Cardiac ventricle fibroblast (primary cell): Measurements from ENCODE around the gene ZNF575. TPM values are rescaled to one million over a fixed set of nuclear protein-coding genes. Genes with fewer than 3 reads are reported as not detected.

Experiments used
- total RNA-seq: library from RNA; depleted of rRNA; stranded (reverse); fragments of >200 nt; gene quantifications from 2 replicates; pipeline ENCODE4 v1.2.3, GENCODE V29; 2015

Gene ZNF575, protein sequence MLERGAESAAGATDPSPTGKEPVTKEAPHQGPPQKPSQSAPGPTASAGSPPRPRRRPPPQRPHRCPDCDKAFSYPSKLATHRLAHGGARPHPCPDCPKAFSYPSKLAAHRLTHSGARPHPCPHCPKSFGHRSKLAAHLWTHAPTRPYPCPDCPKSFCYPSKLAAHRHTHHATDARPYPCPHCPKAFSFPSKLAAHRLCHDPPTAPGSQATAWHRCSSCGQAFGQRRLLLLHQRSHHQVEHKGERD
- 0.15 and 0.25 TPM in 2 replicates for total RNA-seq

GRCh38 chr19:43532962-43533545 is at the start of gene ZNF575:
ZNF575 (plus strand) TSS chr19:43533188; CDS start chr19:43534423, 1,235 bp downstream.

GRCh38 chr19:43504426-43505185 is 28.4 kb upstream of the ZNF575 start, which contains the start of gene PHLDB3:
PHLDB3 (minus strand) TSS chr19:43504746; CDS start chr19:43504118, 628 bp downstream.

DNA sequence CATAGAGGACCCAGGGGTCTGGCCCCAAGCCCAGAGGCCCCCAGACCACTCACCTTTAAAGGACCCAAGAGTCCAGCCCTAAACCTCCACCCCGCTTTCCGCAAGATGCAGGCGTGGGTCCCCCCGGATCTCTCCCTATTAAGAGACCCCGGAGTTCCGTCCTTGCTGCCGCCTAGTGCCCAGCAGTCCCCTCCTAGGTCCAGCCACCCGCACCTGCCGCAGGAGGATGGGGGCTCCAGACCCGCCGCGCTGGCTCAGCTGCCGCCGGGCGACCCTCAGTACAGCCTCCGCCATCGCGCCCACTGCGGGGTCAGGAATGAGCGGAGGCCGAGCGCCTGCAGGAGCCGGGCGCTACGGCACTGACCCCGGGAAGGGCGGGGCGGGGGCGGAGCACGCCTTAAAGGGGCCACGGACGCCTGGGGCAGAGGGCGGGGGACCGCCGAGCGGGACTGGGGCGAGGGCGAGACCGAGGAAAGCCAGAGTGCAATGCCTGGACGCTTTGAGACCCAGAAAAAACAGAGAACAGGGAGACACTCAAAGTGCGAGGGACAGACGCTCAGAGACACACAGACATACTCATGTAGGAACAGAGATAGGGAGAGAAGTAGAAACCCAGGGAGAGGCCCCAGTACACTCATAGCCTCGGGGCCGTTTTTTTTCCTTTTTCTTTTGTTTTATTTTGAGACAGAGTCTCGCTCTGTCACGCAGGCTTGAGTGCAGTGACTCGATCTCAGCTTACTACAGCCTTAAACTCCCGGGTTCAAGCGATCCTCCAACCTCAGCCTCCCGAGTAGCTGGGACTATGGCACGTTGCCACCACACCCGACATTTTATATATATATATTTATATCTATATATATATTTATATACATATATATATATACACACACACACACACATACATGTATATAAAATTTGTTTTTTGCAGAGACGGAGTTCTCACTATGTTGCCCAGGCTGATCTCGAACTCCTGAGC is 5.8 kb upstream of the ZNF575 start, which contains the start of gene ETHE1:
TSS of gene ETHE1 (minus strand) at position 318 of the 976 bp plus-strand sequence. CDS start at position 294, 24 bp downstream.

DNA sequence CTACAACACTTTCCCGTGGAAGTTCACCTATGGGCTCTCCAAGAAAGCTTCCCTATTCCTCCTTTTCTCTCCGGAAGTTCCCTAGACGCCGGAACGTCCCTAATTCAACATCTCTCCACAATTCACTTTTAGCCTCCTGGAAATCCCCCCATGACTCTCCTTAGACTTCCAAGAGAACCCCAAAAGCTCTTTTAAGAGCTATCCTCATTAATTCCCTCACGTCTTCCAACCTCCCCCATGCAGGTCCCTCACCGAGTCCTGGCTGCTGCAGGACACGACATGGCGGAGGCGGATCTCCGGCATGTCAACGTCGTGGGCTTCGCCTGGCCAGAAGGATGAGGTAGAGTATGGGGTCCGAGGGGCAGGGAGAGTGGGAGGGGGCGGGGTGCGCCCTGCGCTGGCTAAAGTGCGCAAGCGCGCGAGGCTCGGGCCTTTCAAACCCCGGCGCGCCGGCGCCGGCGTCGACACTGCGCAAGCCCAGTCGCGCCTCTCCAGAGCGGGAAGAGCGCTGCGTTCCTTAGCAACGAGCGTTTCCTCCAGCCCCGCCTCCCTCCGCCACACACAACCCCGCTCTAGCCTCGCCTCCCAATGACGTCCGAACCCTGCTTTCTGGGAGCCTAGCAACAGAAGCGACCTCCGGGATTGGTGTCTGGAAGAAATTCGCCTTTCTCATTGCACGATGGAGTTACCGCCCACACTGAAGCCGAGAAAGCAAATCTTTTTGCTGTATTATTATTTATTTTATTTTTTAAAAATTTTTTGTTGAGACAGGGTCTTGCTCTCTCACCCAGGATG is 42.4 kb downstream of the ZNF575 start, which contains the start of the genes PINLYP and XRCC1:
TSS of gene PINLYP (plus strand) at position 646 of the 795 bp plus-strand sequence. CDS start 1,391 bp downstream, outside the sequence.
TSS of gene XRCC1 (minus strand) at position 372 of the 795 bp plus-strand sequence. CDS start at position 303, 69 bp downstream.

Other genes starting within 250 kb of the ZNF575 start
- gene CD177, start 179.5 kb upstream of the ZNF575 start, total RNA-seq, result not detected in 2 replicates
- not detected in 2 replicates for gene TEX101, start 118.3 kb upstream of the ZNF575 start, total RNA-seq
- 0.44 and 0.75 TPM in 2 replicates for gene LYPD3, start 67.6 kb upstream of the ZNF575 start, total RNA-seq
- 5.9 and 14.7 TPM in 2 replicates for gene PHLDB3, start 28.4 kb upstream of the ZNF575 start, total RNA-seq
- gene ETHE1, start 6.0 kb upstream of the ZNF575 start, total RNA-seq, result 30.5 and 39.4 TPM in 2 replicates
- 17.7 and 23.3 TPM in 2 replicates for gene XRCC1, start 42.3 kb downstream of the ZNF575 start, total RNA-seq
- 1.4 and 1.9 TPM in 2 replicates for gene PINLYP, start 42.6 kb downstream of the ZNF575 start, total RNA-seq
- 10.7 and 36.8 TPM in 2 replicates for gene IRGQ, start 62.9 kb downstream of the ZNF575 start, total RNA-seq
- 7.0 and 12.8 TPM in 2 replicates for gene ZNF576, start 63.4 kb downstream of the ZNF575 start, total RNA-seq
- gene SRRM5, start 78.9 kb downstream of the ZNF575 start, total RNA-seq, result 0.06 TPM in 1 of 2 replicates, not detected in the other
- 38.2 and 38.6 TPM in 2 replicates for gene ZNF428, start 86.4 kb downstream of the ZNF575 start, total RNA-seq
- gene CADM4, start 106.7 kb downstream of the ZNF575 start, total RNA-seq, result 0.81 and 1.2 TPM in 2 replicates
- gene PLAUR, start 137.0 kb downstream of the ZNF575 start, total RNA-seq, result 36.4 and 50.4 TPM in 2 replicates
- not detected in 2 replicates for gene IRGC, start 182.9 kb downstream of the ZNF575 start, total RNA-seq
- 12.7 and 15.5 TPM in 2 replicates for gene SMG9, start 221.8 kb downstream of the ZNF575 start, total RNA-seq
- not detected in 2 replicates for gene KCNN4, start 247.8 kb downstream of the ZNF575 start, total RNA-seq